ENCODE measurements around the gene TEX47. TPM values are rescaled to one million over a fixed set of nuclear protein-coding genes. Genes with fewer than 3 reads are reported as not detected.

TEX47 gene
- total RNA-seq, 4 donors from 2014 or later: not detected

DNA sequence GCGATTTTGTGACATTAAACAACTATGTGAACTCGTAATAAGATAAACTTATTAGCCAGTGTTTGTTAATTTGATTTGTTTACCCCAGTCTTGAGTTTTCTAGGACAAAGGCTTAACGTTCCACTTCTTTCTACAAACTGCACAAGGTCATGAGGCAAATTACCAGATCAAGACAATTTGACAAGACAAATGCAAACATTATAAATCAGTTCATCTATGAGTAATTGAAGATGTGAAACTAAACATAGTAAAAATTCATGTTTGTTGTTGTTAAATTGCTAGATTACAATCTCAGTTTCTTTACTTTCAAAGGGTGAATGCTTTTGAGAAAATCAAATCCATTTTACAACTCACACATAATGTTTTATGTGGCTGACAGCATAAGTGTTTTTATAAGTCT is 49.4 kb downstream of the TEX47 start:
- WGBS, 2 donors (ENCODE audit: low coverage in 1 of 2): 31 to 33% methylated on average over 3 of the region's 3 CpGs
- TF ChIP-seq POLR2A (IDR thresholded peaks at IDR 0.05): no peak
- no peak for TF ChIP-seq EP300 (IDR thresholded peaks at IDR 0.05; ENCODE audit: low read depth)
- TF ChIP-seq POLR2AphosphoS5 (IDR thresholded peaks at IDR 0.05): no peak
- TF ChIP-seq, protein P1, sequence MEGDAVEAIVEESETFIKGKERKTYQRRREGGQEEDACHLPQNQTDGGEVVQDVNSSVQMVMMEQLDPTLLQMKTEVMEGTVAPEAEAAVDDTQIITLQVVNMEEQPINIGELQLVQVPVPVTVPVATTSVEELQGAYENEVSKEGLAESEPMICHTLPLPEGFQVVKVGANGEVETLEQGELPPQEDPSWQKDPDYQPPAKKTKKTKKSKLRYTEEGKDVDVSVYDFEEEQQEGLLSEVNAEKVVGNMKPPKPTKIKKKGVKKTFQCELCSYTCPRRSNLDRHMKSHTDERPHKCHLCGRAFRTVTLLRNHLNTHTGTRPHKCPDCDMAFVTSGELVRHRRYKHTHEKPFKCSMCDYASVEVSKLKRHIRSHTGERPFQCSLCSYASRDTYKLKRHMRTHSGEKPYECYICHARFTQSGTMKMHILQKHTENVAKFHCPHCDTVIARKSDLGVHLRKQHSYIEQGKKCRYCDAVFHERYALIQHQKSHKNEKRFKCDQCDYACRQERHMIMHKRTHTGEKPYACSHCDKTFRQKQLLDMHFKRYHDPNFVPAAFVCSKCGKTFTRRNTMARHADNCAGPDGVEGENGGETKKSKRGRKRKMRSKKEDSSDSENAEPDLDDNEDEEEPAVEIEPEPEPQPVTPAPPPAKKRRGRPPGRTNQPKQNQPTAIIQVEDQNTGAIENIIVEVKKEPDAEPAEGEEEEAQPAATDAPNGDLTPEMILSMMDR (IDR thresholded peaks at IDR 0.05): no peak
- in situ Hi-C loops (cut with MboI; ENCODE audit: low pct_ligation_motif_present in 1 of 4, low pct_unique_long_range_greater_than_20kb in 1 of 4, low sequenced_read_pairs in 3 of 4): no loop called here
- no peak overlapping the region for H3K27ac ChIP-seq
- H3K36me3 ChIP-seq: no peaks in the 10 kb centered on the region
- intact Hi-C loops (cut with DNase I; ENCODE audit: low total_unique reads): no loop called here
- H3K4me1 ChIP-seq: no peaks in the 10 kb centered on the region
- H3K4me3 ChIP-seq: no peak overlapping the region
- H3K27me3 ChIP-seq: no peaks in the 10 kb centered on the region
- no peak for DNase-seq
- no peaks in the 10 kb centered on the region for H3K9me3 ChIP-seq

Small RNA genes lying within 50 kb of the gene (small RNA-seq; reads per million reads assigned to genes)
- gene AC002127.1: 0 reads per million in 4 donors

Other genes starting within 250 kb of the TEX47 start
- gene ZNF804B, start 36.0 kb downstream of the TEX47 start, total RNA-seq: not detected

Measured in transverse colon (tissue), 4 donors.